HEK293 (cell line): ENCODE data around the gene ITIH5.

Experiments used
- ATF2 ChIP-seq: fragments of 450-650 bp; formaldehyde crosslinking; IDR thresholded peaks from 2 replicates; pipeline ENCODE4 v1.5.1; 2016; ENCODE audit warnings: missing biosample characterization, missing genetic modification characterization, low read depth
- BCL11A ChIP-seq: fragments of 450-650 bp; formaldehyde crosslinking; IDR thresholded peaks from 2 replicates; pipeline ENCODE4 v1.5.1; 2016; ENCODE audit warnings: low read depth, missing biosample characterization, missing genetic modification characterization
- ZBTB20 ChIP-seq: fragments of 450-650 bp; formaldehyde crosslinking; IDR thresholded peaks from 2 replicates; pipeline ENCODE4 v1.5.1; 2016; ENCODE audit warnings: missing biosample characterization, missing genetic modification characterization
- ZNF416 ChIP-seq: fragments of 450-650 bp; formaldehyde crosslinking; IDR thresholded peaks from 2 replicates; pipeline ENCODE4 v1.5.1; 2016; ENCODE audit warnings: missing biosample characterization, missing genetic modification characterization

GRCh38 chr10:7525314-7526016 lies 141.3 kb downstream of the ITIH5 start:
- TF ChIP-seq ZBTB20 (tag by site-specific recombination) (no peak), BCL11A (tag by site-specific recombination) (no peak), ATF2 (tag by site-specific recombination) (peak; percentile 91), ZNF416 (tag by site-specific recombination) (no peak)
